Aorta (tissue), 5 donors: ENCODE data around the gene ZNF808. TPM values are rescaled to one million over a fixed set of nuclear protein-coding genes. Genes with fewer than 3 reads are reported as not detected.
"Not testable (repeated sequence)": the region's sequence is repeated elsewhere in the genome, so short reads cannot be mapped to it uniquely, and the experiment has no call there.

ENCODE experiments used
- ATAC-seq: fragments of 200-7000 bp; cut with Tn5 transposase; one replicate; pipeline ENCODE4 v1.9.1; 2022; ENCODE audit warnings: moderate library complexity; ENCODE audit not compliant: low FRiP score
- DNase-seq, 2 donors: peaks; one replicate each; pipeline ENCODE4 v3.0.0-alpha.2; 2020
- H3K27ac ChIP-seq, 2 donors: one replicate each; pipeline ENCODE4 v1.5.1; 2013; ENCODE audit warnings: low read length in 2 of 2, mild to moderate bottlenecking in 2 of 2, moderate library complexity in 2 of 2, control low read depth in 1 of 2, inconsistent platforms in 1 of 2, low read depth in 1 of 2
- H3K27me3 ChIP-seq, 2 donors: one replicate each; pipeline ENCODE4 v1.6.1; 2013; ENCODE audit warnings: control low read depth in 1 of 2, low read length in 1 of 2, mild to moderate bottlenecking in 1 of 2, moderate library complexity in 1 of 2; ENCODE audit not compliant: insufficient read depth in 2 of 2, control insufficient read depth in 1 of 2
- H3K36me3 ChIP-seq, 2 donors: one replicate each; pipeline ENCODE4 v1.6.1; 2013; ENCODE audit warnings: control low read depth in 1 of 2, low read length in 1 of 2, mild to moderate bottlenecking in 1 of 2; ENCODE audit not compliant: insufficient read depth in 2 of 2, control insufficient read depth in 1 of 2
- H3K4me1 ChIP-seq, 2 donors: one replicate each; pipeline ENCODE4 v1.6.1; 2013; ENCODE audit warnings: low read length in 2 of 2, control low read depth in 1 of 2, mild to moderate bottlenecking in 1 of 2, moderate library complexity in 1 of 2; ENCODE audit not compliant: insufficient read depth in 2 of 2, control insufficient read depth in 1 of 2
- H3K4me3 ChIP-seq, 2 donors: one replicate each; pipeline ENCODE4 v1.5.1; 2013; ENCODE audit warnings: low read length in 2 of 2, control low read depth in 1 of 2, mild to moderate bottlenecking in 1 of 2
- H3K9me3 ChIP-seq: one replicate; pipeline ENCODE4 v1.6.1; 2013; ENCODE audit warnings: mild to moderate bottlenecking, low read length; ENCODE audit not compliant: control insufficient read depth
- WGBS, 2 donors: extraction: QIAGEN DNeasy Blood & Tissue Kit; methylation state at CpG; one replicate each; pipeline ENCODE4 v1.1.7; 2013; 5-methylcytosine and 5-hydroxymethylcytosine counted together
- intact Hi-C, 2 donors: fragments of 100-400 bp; cut with DNase I; formaldehyde crosslinking; loops; one replicate each; pipeline versions ENCODE4 v1.14.2 to v1.15.0; 2022
- polyA plus RNA-seq, 2 donors: library from polyadenylated mRNA; stranded (reverse); fragments of 200-250 nt; gene quantifications; one replicate each; pipeline ENCODE4 v1.2.3, GENCODE V29; 2013
- total RNA-seq, 2 donors: library from RNA; stranded (reverse); fragmentation: NEBNext Ultra II Directional; extraction: Animal tissue kit (Norgen Biotek cat#: 25700); gene quantifications; one replicate each; pipeline ENCODE4 v1.2.1, GENCODE V29; 2021
- donor health status: healthy with polysubstance abuse.
- donor health status: Bipolar disorder and iron deficiency.
- donor health status: DM: no; HTN: no; CAD: no.
- donor health status: DM: no; HTN: no; CAD: no.
- donor health status: DM: yes; HTN: yes; CAD: no.

Gene ZNF808
- total and polyA plus RNA-seq, 4 donors: 1.1 to 36.4 (median 11.0) TPM

GRCh38 chr19:52500474-52500873, 27.0 kb upstream of the ZNF808 start:
- 17 to 28% methylated on average over 3 of the region's 3 CpGs for WGBS, 2 donors
- peaks cover 13% of the 10 kb centered on the region for H3K9me3 ChIP-seq
- H3K36me3 ChIP-seq, H3K4me1 ChIP-seq, H3K4me3 ChIP-seq, intact Hi-C loops, DNase-seq, H3K27ac ChIP-seq, H3K27me3 ChIP-seq, ATAC-seq: not testable (repeated sequence)

- H3K36me3 ChIP-seq, intact Hi-C loops: not testable (repeated sequence)
- 75 to 89% methylated on average over 12 of the region's 12 CpGs for WGBS, 2 donors
Measured at GRCh38 chr19:52500991-52501390, 26.5 kb upstream of the ZNF808 start.

GRCh38 chr19:52507266-52507665, 20.2 kb upstream of the ZNF808 start:
- Histone ChIP-seq H3K27ac (no peak overlapping the region), H3K36me3 (peaks cover 5 to 9% of the 10 kb centered on the region in 2 donors), H3K27me3 (no peaks in the 10 kb centered on the region), H3K4me3 (no peak overlapping the region), H3K9me3 (peaks cover 10% of the 10 kb centered on the region), H3K4me1 (no peaks in the 10 kb centered on the region)
- ATAC-seq (no peak), DNase-seq (no peak)
- intact Hi-C loops: no loop called here
- WGBS, 2 donors: 93 to 96% methylated on average over 5 of the region's 5 CpGs

More at GRCh38 chr19:52500991-52501390, 26.5 kb upstream of the ZNF808 start:
- not testable (repeated sequence) for H3K27me3 ChIP-seq, DNase-seq, H3K27ac ChIP-seq, ATAC-seq, H3K4me3 ChIP-seq, H3K4me1 ChIP-seq
- H3K9me3 ChIP-seq: peaks cover 13% of the 10 kb centered on the region

- DNase-seq (peak in 1 of 2 donors; percentile 42), ATAC-seq (no peak)
- WGBS, 2 donors: 91 to 94% methylated on average over 5 of the region's 5 CpGs
Measured at GRCh38 chr19:52516191-52516590, 11.3 kb upstream of the ZNF808 start.

GRCh38 chr19:52518646-52519045, 8.8 kb upstream of the ZNF808 start:
- intact Hi-C loops: no loop called here
- no peak overlapping the region for H3K27ac ChIP-seq
- peaks cover 4% of the 10 kb centered on the region for H3K9me3 ChIP-seq
- WGBS, 2 donors: 29 to 30% methylated on average over 2 of the region's 2 CpGs
- ATAC-seq: no peak
- DNase-seq: no peak
- no peak overlapping the region for H3K4me3 ChIP-seq
- H3K27me3 ChIP-seq: no peaks in the 10 kb centered on the region
- H3K4me1 ChIP-seq: no peaks in the 10 kb centered on the region
- no peaks in the 10 kb centered on the region for H3K36me3 ChIP-seq

More at GRCh38 chr19:52516191-52516590, 11.3 kb upstream of the ZNF808 start:
- peaks cover 0 to under 1% of the 10 kb centered on the region in 2 donors for H3K36me3 ChIP-seq
- H3K27ac ChIP-seq: no peak overlapping the region
- H3K9me3 ChIP-seq: peaks cover 6% of the 10 kb centered on the region
- no peaks in the 10 kb centered on the region for H3K27me3 ChIP-seq
- no peak overlapping the region for H3K4me3 ChIP-seq
- intact Hi-C loops: no loop called here
- no peaks in the 10 kb centered on the region for H3K4me1 ChIP-seq

GRCh38 chr19:52519175-52519574, 8.3 kb upstream of the ZNF808 start:
- H3K4me3 ChIP-seq, H3K36me3 ChIP-seq, ATAC-seq, H3K4me1 ChIP-seq, intact Hi-C loops, H3K27ac ChIP-seq, DNase-seq, H3K9me3 ChIP-seq, H3K27me3 ChIP-seq: not testable (repeated sequence)
- WGBS, 2 donors: 71 to 85% methylated on average over 7 of the region's 7 CpGs

GRCh38 chr19:52520013-52520412, 7.5 kb upstream of the ZNF808 start:
- Histone ChIP-seq H3K27me3 (no peaks in the 10 kb centered on the region), H3K4me3 (no peak overlapping the region), H3K27ac (no peak overlapping the region), H3K36me3 (no peaks in the 10 kb centered on the region), H3K4me1 (no peaks in the 10 kb centered on the region), H3K9me3 (peaks cover 4% of the 10 kb centered on the region)
- intact Hi-C loops: no loop called here
- WGBS, 2 donors: 50 to 56% methylated on average over 4 of the region's 4 CpGs
- ATAC-seq: no peak
- DNase-seq: no peak

GRCh38 chr19:52522551-52522950, 4.9 kb upstream of the ZNF808 start:
- no peaks in the 10 kb centered on the region for H3K36me3 ChIP-seq
- no peak for DNase-seq
- H3K4me3 ChIP-seq: no peak overlapping the region
- no peak for ATAC-seq
- H3K27me3 ChIP-seq: no peaks in the 10 kb centered on the region
- H3K4me1 ChIP-seq: no peaks in the 10 kb centered on the region
- intact Hi-C loops: no loop called here
- 81 to 83% methylated on average over 14 of the region's 14 CpGs for WGBS, 2 donors
- no peak overlapping the region for H3K27ac ChIP-seq
- no peaks in the 10 kb centered on the region for H3K9me3 ChIP-seq

GRCh38 chr19:52524086-52524485, 3.4 kb upstream of the ZNF808 start:
- Histone ChIP-seq H3K4me1 (no peaks in the 10 kb centered on the region), H3K27me3 (no peaks in the 10 kb centered on the region), H3K9me3 (no peaks in the 10 kb centered on the region), H3K27ac (no peak overlapping the region), H3K4me3 (no peak overlapping the region), H3K36me3 (no peaks in the 10 kb centered on the region)
- DNase-seq (no peak), ATAC-seq (no peak)
- 90 to 93% methylated on average over 20 of the region's 20 CpGs for WGBS, 2 donors
- intact Hi-C loops: no loop called here
